GM18502 (cell line): ENCODE measurements around the gene DYSF.

Source experiments
- ATAC-seq: cut with Tn5 transposase; IDR thresholded peaks from one replicate; pipeline ENCODE4 v1.9.1; 2021; ENCODE audit warnings: mild to moderate bottlenecking; ENCODE audit not compliant: unreplicated experiment, poor library complexity

DYSF gene

GRCh38 chr2:71596011-71596410, 142.7 kb downstream of the DYSF start:
- no peak for ATAC-seq

- no peak for ATAC-seq
Observed at GRCh38 chr2:71597756-71598155, 144.4 kb downstream of the DYSF start.

- ATAC-seq, result no peak
Observed at GRCh38 chr2:71598526-71598925, 145.2 kb downstream of the DYSF start.

- ATAC-seq, result no peak
Observed at GRCh38 chr2:71599038-71599437, 145.7 kb downstream of the DYSF start.

GRCh38 chr2:71599646-71600236, 146.4 kb downstream of the DYSF start:
- no peak for ATAC-seq

- no peak for ATAC-seq
Observed at GRCh38 chr2:71600555-71600954, 147.2 kb downstream of the DYSF start.

- no peak for ATAC-seq
Observed at GRCh38 chr2:71601136-71602114, 148.1 kb downstream of the DYSF start.

GRCh38 chr2:71602115-71602495, 148.7 kb downstream of the DYSF start:
- no peak for ATAC-seq

- ATAC-seq, result no peak
Observed at GRCh38 chr2:71602581-71602980, 149.2 kb downstream of the DYSF start.

- no peak for ATAC-seq
Observed at GRCh38 chr2:71603311-71603811, 150.0 kb downstream of the DYSF start.

GRCh38 chr2:71603851-71604725, 150.7 kb downstream of the DYSF start:
- no peak for ATAC-seq

GRCh38 chr2:71604726-71605120, 151.4 kb downstream of the DYSF start:
- no peak for ATAC-seq

GRCh38 chr2:71605173-71605641, 151.8 kb downstream of the DYSF start:
- ATAC-seq, result no peak

- ATAC-seq, result no peak
Observed at GRCh38 chr2:71605781-71606241, 152.4 kb downstream of the DYSF start.

- no peak for ATAC-seq
Observed at GRCh38 chr2:71606244-71606643, 152.9 kb downstream of the DYSF start.

GRCh38 chr2:71607151-71607889, 154.0 kb downstream of the DYSF start:
- ATAC-seq, result no peak

GRCh38 chr2:71608034-71608433, 154.7 kb downstream of the DYSF start:
- no peak for ATAC-seq

- no peak for ATAC-seq
Observed at GRCh38 chr2:71608441-71608840, 155.1 kb downstream of the DYSF start.

GRCh38 chr2:71609029-71609428, 155.7 kb downstream of the DYSF start:
- no peak for ATAC-seq

- ATAC-seq, result no peak
Observed at GRCh38 chr2:71609441-71609840, 156.1 kb downstream of the DYSF start.
